OCI-LY3 (cell line): ENCODE results near the gene NFKB2.

Source experiments
- H2AFZ ChIP-seq: fragments of 200-600, 300-600 bp; shearing (Covaris generic); 2 replicates; pipeline ENCODE4 v1.6.0; 2014; ENCODE audit warnings: antibody characterized with exemption, low read depth, low read length
- H3K27ac ChIP-seq: fragments of 200-600, 300-600 bp; sonication (generic); 2 replicates; pipeline ENCODE4 v1.5.1; 2014; ENCODE audit warnings: mild to moderate bottlenecking, low read length, moderate library complexity, mixed read lengths
- H3K27me3 ChIP-seq: fragments of 200-600, 300-600 bp; sonication (generic); 2 replicates; pipeline ENCODE4 v1.6.1; 2014; ENCODE audit warnings: low read depth, low read length, mixed read lengths
- H3K36me3 ChIP-seq: fragments of 200-600, 300-600 bp; sonication (generic); replicated peaks from 2 replicates; pipeline ENCODE3; 2014; ENCODE audit warnings: low read depth, low read length, mixed read lengths
- H3K4me1 ChIP-seq: fragments of 300-600, 200-600 bp; sonication (generic); 2 replicates; pipeline ENCODE4 v1.6.1; 2014; ENCODE audit warnings: low read length, mixed read lengths
- H3K4me2 ChIP-seq: fragments of 200-600, 300-600 bp; sonication (generic); 2 replicates; pipeline ENCODE4 v1.6.1; 2014; ENCODE audit warnings: low read length, mixed read lengths
- H3K4me3 ChIP-seq: fragments of 300-600, 200-600 bp; sonication (generic); 2 replicates; pipeline ENCODE4 v1.5.1; 2014; ENCODE audit warnings: antibody characterized with exemption, mild to moderate bottlenecking, low read length, moderate library complexity
- H3K79me2 ChIP-seq: fragments of 300-600, 200-600 bp; shearing (Covaris generic); 2 replicates; pipeline ENCODE4 v1.6.1; 2014; ENCODE audit warnings: mild to moderate bottlenecking, low read length, mixed read lengths
- H3K9ac ChIP-seq: fragments of 300-600, 200-600 bp; shearing (Covaris generic); 2 replicates; pipeline ENCODE4 v1.6.0; 2014; ENCODE audit warnings: mild to moderate bottlenecking, low read length, moderate library complexity
- H3K9me3 ChIP-seq: fragments of 200-600, 300-600 bp; shearing (Covaris generic); 2 replicates; pipeline ENCODE4 v1.6.1; 2014; ENCODE audit warnings: low read length, mixed read lengths; ENCODE audit not compliant: insufficient read depth
- H4K20me1 ChIP-seq: fragments of 200-600, 300-600 bp; sonication (generic); 2 replicates; pipeline ENCODE4 v1.6.1; 2016; ENCODE audit warnings: low read length, mixed read lengths; ENCODE audit not compliant: insufficient read depth
- CTCF ChIP-seq: fragments of 200-600, 300-600 bp; sonication (generic); IDR thresholded peaks from 2 replicates; pipeline ENCODE4 v1.5.1; 2014; ENCODE audit warnings: antibody characterized with exemption, low read length, low read depth
- EZH2phosphoT487 ChIP-seq: fragments of 200-600 bp; shearing (Covaris generic); IDR thresholded peaks from 2 replicates; pipeline ENCODE4 v1.6.1; 2018; ENCODE audit warnings: antibody characterized with exemption, mixed run types, low read depth

Gene NFKB2

GRCh38 chr10:102432162-102432950 lies 36.9 kb downstream of the NFKB2 start, which contains the start of gene CUEDC2:
Gene CUEDC2, minus strand, starts transcription at chr10:102432574. Its CDS starts 7,386 bp downstream, at chr10:102425188.
- no peaks in the 10 kb centered on the region for H3K9me3 ChIP-seq
- H3K36me3 ChIP-seq, result no peaks in the 10 kb centered on the region
- TF ChIP-seq EZH2phosphoT487, result no peak
- no peak for TF ChIP-seq CTCF
- H3K9ac ChIP-seq, result peak within 1 kb of the TSS; percentile 99
- peaks cover 30% of the 10 kb centered on the region for H3K4me1 ChIP-seq
- H3K79me2 ChIP-seq, result peaks cover 15% of the 10 kb centered on the region
- H3K27me3 ChIP-seq, result no peaks in the 10 kb centered on the region
- peak within 1 kb of the TSS; percentile 74 for H3K27ac ChIP-seq
- peak within 1 kb of the TSS; percentile 39; the same call in 1 of the 2 replicates for H2AFZ ChIP-seq
- H4K20me1 ChIP-seq, result no peaks in the 10 kb centered on the region
- peak within 1 kb of the TSS; percentile 100 for H3K4me3 ChIP-seq
- peak within 1 kb of the TSS; percentile 96 for H3K4me2 ChIP-seq

- Histone ChIP-seq H3K9me3 (no peaks in the 10 kb centered on the region), H2AFZ (no peak overlapping the region), H3K4me2 (peak overlapping the region; percentile 52), H4K20me1 (no peaks in the 10 kb centered on the region), H3K9ac (no peak overlapping the region), H3K27ac (peak overlapping the region; percentile 28), H3K36me3 (no peaks in the 10 kb centered on the region), H3K4me1 (peaks cover 30% of the 10 kb centered on the region), H3K79me2 (peaks cover 15% of the 10 kb centered on the region), H3K4me3 (no peak overlapping the region), H3K27me3 (no peaks in the 10 kb centered on the region)
- TF ChIP-seq CTCF, result no peak
- TF ChIP-seq EZH2phosphoT487, result no peak
These were observed 38.1 kb downstream of the NFKB2 start for GRCh38 chr10:102433619-102434046.

DNA sequence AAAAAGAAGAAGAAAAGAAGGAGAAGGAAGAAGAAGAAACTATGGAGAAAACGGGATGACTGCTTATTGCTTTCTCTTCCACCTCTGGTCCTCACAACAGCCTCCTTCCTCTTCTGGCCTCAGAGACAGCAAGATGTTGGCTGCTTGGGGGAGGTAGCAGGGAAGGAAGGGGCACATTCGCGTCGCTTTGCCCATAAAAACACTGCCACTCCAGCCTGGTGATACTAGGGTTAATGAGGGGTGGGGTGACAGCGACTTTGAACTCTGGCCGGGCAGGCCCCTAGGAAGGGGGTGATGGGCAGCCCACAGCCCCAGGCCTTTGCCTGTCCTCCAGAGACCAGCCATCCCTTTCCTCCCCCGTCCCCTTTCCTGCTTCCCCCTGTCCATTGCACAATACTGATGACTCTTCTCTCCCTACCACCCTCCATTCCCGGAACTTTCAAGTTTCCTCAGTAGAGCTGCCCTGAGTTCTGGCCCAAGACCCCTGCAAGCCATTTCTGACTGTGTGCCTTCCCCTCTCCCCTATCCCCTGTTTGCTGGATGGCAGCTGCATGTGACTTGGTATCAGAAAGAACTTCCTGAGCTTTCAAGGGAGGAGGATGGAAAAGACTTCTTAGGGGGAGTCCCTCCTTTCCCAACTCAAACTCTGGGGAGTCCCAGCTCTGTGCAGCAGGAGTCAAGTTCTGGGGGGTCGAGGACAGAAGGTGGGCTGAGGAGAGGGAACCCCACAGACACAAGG lies 39.1 kb downstream of the NFKB2 start:
- Histone ChIP-seq H3K27ac (no peak overlapping the region), H3K9ac (peak overlapping the region; percentile 52; the same call in 1 of the 2 replicates), H3K27me3 (no peaks in the 10 kb centered on the region), H3K79me2 (peaks cover 15% of the 10 kb centered on the region), H2AFZ (no peak overlapping the region), H3K9me3 (no peaks in the 10 kb centered on the region), H3K4me1 (peaks cover 30% of the 10 kb centered on the region), H4K20me1 (no peaks in the 10 kb centered on the region), H3K4me3 (peak overlapping the region; percentile 73), H3K36me3 (no peaks in the 10 kb centered on the region), H3K4me2 (peak overlapping the region; percentile 88)
- no peak for TF ChIP-seq EZH2phosphoT487
- no peak for TF ChIP-seq CTCF

GRCh38 chr10:102435133-102435497 lies 39.6 kb downstream of the NFKB2 start:
- H3K79me2 ChIP-seq, result peaks cover 15% of the 10 kb centered on the region
- H2AFZ ChIP-seq, result peak overlapping the region; percentile 88
- peak overlapping the region; percentile 52 for H3K9ac ChIP-seq

More at GRCh38 chr10:102435133-102435497, 39.6 kb downstream of the NFKB2 start:
- Histone ChIP-seq H3K4me2 (peak overlapping the region; percentile 88), H3K4me1 (peaks cover 30% of the 10 kb centered on the region), H3K27ac (no peak overlapping the region), H4K20me1 (no peaks in the 10 kb centered on the region), H3K9me3 (no peaks in the 10 kb centered on the region), H3K27me3 (no peaks in the 10 kb centered on the region), H3K36me3 (no peaks in the 10 kb centered on the region), H3K4me3 (peak overlapping the region; percentile 73)
- TF ChIP-seq EZH2phosphoT487 (no peak), CTCF (no peak)
